GM23338 (cell line): ENCODE results near the gene MAP4K4. TPM values are rescaled to one million over a fixed set of nuclear protein-coding genes. Genes with fewer than 3 reads are reported as not detected.
A peak's percentile ranks its signal among the peaks of the same experiment; 100 is the strongest.

Source experiments
- ATAC-seq: fragments of 200-7000 bp; cut with Tn5 transposase; 3 replicates; pipeline ENCODE4 v1.9.1; 2020
- DNase-seq: peaks from one replicate; pipeline ENCODE4 v3.0.0-alpha.2; 2015; ENCODE audit warnings: low spot score
- H2AFZ ChIP-seq: fragments of 200-600 bp; sonication (generic); 2 replicates; pipeline ENCODE4 v1.8.0; 2016; ENCODE audit warnings: antibody characterized with exemption, mild to moderate bottlenecking, moderate library complexity
- H3F3A ChIP-seq: fragments of 200-600 bp; sonication (generic); replicated peaks from 2 replicates; pipeline ENCODE4 v1.8.0; 2017; ENCODE audit warnings: antibody characterized with exemption, mixed run types, low read depth
- H3K27ac ChIP-seq: fragments of 200-600 bp; sonication (generic); 2 replicates; pipeline ENCODE4 v1.6.1; 2016; ENCODE audit warnings: low read depth
- H3K27me3 ChIP-seq: fragments of 200-600 bp; sonication (generic); 2 replicates; pipeline ENCODE4 v1.8.0; 2016; ENCODE audit warnings: mild to moderate bottlenecking, mixed run types, moderate library complexity; ENCODE audit not compliant: insufficient read depth
- H3K36me3 ChIP-seq: fragments of 200-600 bp; sonication (generic); 2 replicates; pipeline ENCODE4 v1.8.0; 2016; ENCODE audit warnings: mild to moderate bottlenecking; ENCODE audit not compliant: insufficient read depth
- H3K4me1 ChIP-seq: fragments of 200-600 bp; sonication (generic); 2 replicates; pipeline ENCODE4 v1.8.0; 2016; ENCODE audit warnings: mild to moderate bottlenecking, moderate library complexity; ENCODE audit not compliant: insufficient read depth
- H3K4me2 ChIP-seq: fragments of 200-600 bp; sonication (generic); 2 replicates; pipeline ENCODE4 v1.7.1; 2017; ENCODE audit warnings: mixed run types
- H3K4me3 ChIP-seq: fragments of 200-600 bp; sonication (generic); 2 replicates; pipeline ENCODE4 v1.6.1; 2016; ENCODE audit warnings: mixed run types
- H3K79me2 ChIP-seq: fragments of 200-600 bp; sonication (generic); replicated peaks from 2 replicates; pipeline ENCODE4 v1.8.0; 2017; ENCODE audit warnings: mild to moderate bottlenecking; ENCODE audit not compliant: insufficient read depth
- H3K9me2 ChIP-seq: fragments of 200-600 bp; sonication (generic); 2 replicates; pipeline ENCODE4 v1.8.0; 2017; ENCODE audit not compliant: insufficient read depth
- H4K20me1 ChIP-seq: fragments of 200-600 bp; sonication (generic); replicated peaks from 2 replicates; pipeline ENCODE4 v1.8.0; 2017; ENCODE audit warnings: mild to moderate bottlenecking; ENCODE audit not compliant: insufficient read depth
- H3K27ac Mint-ChIP-seq: 2 replicates; pipeline ENCODE4 v1.8.0; 2020; ENCODE audit warnings: inconsistent platforms, mild to moderate bottlenecking, moderate library complexity, mixed read lengths
- H3K27me3 Mint-ChIP-seq: 3 replicates; pipeline ENCODE4 v1.8.0; 2022; ENCODE audit warnings: low read depth, mild to moderate bottlenecking, moderate library complexity, mixed read lengths, inconsistent platforms; ENCODE audit not compliant: insufficient read depth, poor library complexity
- H3K36me3 Mint-ChIP-seq: 3 replicates; pipeline ENCODE4 v1.8.0; 2021; ENCODE audit warnings: low read depth, mild to moderate bottlenecking, inconsistent platforms, moderate library complexity, mixed read lengths
- H3K4me1 Mint-ChIP-seq: 3 replicates; pipeline ENCODE4 v1.8.0; 2020; ENCODE audit warnings: mild to moderate bottlenecking, inconsistent platforms, mixed read lengths
- H3K4me3 Mint-ChIP-seq: 3 replicates; pipeline ENCODE4 v1.8.0; 2021; ENCODE audit warnings: moderate library complexity, mild to moderate bottlenecking, inconsistent platforms, mixed read lengths
- H3K9me3 Mint-ChIP-seq: 3 replicates; pipeline ENCODE4 v1.8.0; 2020; ENCODE audit warnings: moderate library complexity, mild to moderate bottlenecking, inconsistent platforms, mixed read lengths
- CREB1 ChIP-seq: fragments of 250-450 bp; sonication (Bioruptor Pico); IDR thresholded peaks from 2 replicates; pipeline ENCODE4 v1.5.0; 2020; ENCODE audit warnings: low read depth, mild to moderate bottlenecking, moderate library complexity
- ZNF114 ChIP-seq: fragments of 250-450 bp; sonication (Bioruptor Pico); IDR thresholded peaks from 2 replicates; pipeline ENCODE4 v1.5.0; 2020; ENCODE audit warnings: mild to moderate bottlenecking, moderate library complexity
- polyA plus RNA-seq: library from polyadenylated mRNA; unstranded; fragments of >200 nt; fragmentation: Nextera tagmentation; extraction: Ambion mirVana; gene quantifications from 2 replicates; pipeline ENCODE4 v1.2.1, GENCODE V29; 2016
- total RNA-seq: library from RNA; depleted of rRNA; stranded (reverse); fragments of >200 nt; shearing (Covaris generic); gene quantifications from 2 replicates; pipeline ENCODE4 v1.2.3, GENCODE V29; 2014
- TF ChIP-seq, protein P1 (sequence below): IDR thresholded peaks from one replicate; pipeline ENCODE4 v1.6.1; 2018; ENCODE audit warnings: antibody characterized with exemption; ENCODE audit not compliant: unreplicated experiment
- TF ChIP-seq, protein P2 (sequence below): fragments of 250-450 bp; sonication (Bioruptor Pico); IDR thresholded peaks from 2 replicates; pipeline ENCODE4 v1.5.0; 2020; ENCODE audit warnings: mild to moderate bottlenecking, moderate library complexity
- TF ChIP-seq, protein P3 (sequence below), 2 experiments: fragments of 200-600 bp in 1 of 2; sonication (generic) in 1 of 2; conservative IDR thresholded peaks; 2 replicates each; pipeline versions ENCODE4 v1.5.1 to v1.6.1; 2016 to 2017; ENCODE audit warnings: antibody characterized with exemption in 2 of 2, low read depth in 2 of 2, mild to moderate bottlenecking in 2 of 2, moderate library complexity in 1 of 2
- TF ChIP-seq, protein P4 (sequence below): IDR thresholded peaks from 2 replicates; pipeline ENCODE4 v1.6.1; 2016; ENCODE audit warnings: antibody characterized with exemption

The MAP4K4 gene
- total and polyA plus RNA-seq, 2 experiments from 2014 or later, result 34.6 to 99.2 TPM

DNA sequence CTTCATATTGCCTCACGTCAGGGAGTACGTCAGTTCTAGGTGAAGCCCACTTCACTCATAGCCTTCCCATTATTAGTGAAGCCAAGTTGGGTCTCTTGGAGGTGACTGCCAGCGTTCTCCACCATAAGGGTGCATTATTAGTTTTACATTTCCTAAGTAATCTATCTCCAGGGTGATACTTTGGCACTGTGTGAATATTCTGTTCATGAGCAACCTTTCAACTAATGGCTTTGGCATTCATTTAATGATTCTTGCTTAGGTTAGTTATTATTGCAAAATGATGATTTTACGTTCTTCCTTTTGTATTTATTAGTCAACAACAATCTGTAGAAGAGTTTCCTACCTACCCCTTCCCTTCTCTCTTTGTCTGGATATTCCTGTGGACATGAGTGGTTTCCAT lies 97.5 kb downstream of the MAP4K4 start (continued):
- TF ChIP-seq, protein P1, sequence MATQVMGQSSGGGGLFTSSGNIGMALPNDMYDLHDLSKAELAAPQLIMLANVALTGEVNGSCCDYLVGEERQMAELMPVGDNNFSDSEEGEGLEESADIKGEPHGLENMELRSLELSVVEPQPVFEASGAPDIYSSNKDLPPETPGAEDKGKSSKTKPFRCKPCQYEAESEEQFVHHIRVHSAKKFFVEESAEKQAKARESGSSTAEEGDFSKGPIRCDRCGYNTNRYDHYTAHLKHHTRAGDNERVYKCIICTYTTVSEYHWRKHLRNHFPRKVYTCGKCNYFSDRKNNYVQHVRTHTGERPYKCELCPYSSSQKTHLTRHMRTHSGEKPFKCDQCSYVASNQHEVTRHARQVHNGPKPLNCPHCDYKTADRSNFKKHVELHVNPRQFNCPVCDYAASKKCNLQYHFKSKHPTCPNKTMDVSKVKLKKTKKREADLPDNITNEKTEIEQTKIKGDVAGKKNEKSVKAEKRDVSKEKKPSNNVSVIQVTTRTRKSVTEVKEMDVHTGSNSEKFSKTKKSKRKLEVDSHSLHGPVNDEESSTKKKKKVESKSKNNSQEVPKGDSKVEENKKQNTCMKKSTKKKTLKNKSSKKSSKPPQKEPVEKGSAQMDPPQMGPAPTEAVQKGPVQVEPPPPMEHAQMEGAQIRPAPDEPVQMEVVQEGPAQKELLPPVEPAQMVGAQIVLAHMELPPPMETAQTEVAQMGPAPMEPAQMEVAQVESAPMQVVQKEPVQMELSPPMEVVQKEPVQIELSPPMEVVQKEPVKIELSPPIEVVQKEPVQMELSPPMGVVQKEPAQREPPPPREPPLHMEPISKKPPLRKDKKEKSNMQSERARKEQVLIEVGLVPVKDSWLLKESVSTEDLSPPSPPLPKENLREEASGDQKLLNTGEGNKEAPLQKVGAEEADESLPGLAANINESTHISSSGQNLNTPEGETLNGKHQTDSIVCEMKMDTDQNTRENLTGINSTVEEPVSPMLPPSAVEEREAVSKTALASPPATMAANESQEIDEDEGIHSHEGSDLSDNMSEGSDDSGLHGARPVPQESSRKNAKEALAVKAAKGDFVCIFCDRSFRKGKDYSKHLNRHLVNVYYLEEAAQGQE, result no peak

DNA sequence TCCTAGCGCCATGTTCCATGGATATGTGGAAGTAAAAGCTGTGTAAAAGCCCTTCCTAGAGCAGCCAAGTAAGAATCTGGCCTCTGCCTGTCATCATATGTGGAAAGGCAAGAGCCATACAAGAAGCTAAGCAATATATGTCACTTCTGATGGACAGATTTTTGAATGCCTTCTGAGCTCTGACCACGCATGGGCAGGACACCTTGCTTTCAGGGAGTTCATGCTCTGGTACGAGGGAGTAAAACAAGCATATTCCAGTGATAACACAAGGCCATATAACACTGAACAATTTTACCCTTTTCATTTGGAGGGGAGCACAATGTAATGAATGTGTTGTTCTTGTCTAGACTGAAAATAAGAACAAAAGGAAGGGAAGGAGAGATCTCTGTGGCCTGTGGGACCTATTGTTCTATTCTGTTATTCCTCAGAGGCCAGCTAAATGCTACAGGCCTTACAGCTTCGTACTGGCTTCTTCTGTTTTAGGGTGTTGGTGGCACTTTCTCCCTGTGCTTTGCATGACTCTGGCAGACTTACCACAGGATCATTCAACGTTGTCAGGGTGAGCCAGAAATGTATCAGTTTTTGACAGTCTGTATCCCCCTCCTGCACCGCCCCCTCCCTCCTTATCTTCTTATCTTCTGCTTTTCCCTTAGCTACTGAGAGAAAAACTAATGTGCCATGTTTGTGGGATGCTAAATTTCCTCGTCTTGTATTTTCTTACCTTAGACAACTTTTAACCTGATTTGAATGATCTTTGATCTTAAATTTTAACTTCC lies 99.5 kb downstream of the MAP4K4 start:
- Mint-ChIP-seq H3K9me3 (no peaks in the 10 kb centered on the region), H3K27ac (0 out of 2 replicates have a peak overlapping the region, but pooled peaks have one; percentile 11), H3K4me1 (peaks cover 26% of the 10 kb centered on the region), H3K4me3 (no peak overlapping the region), H3K36me3 (no peaks in the 10 kb centered on the region), H3K27me3 (peaks cover 11% of the 10 kb centered on the region)
- Histone ChIP-seq H4K20me1 (peaks cover 4% of the 10 kb centered on the region; the same call in 1 of the 2 replicates), H2AFZ (no peak overlapping the region), H3K9me2 (no peaks in the 10 kb centered on the region), H3K4me2 (no peak overlapping the region), H3K36me3 (no peaks in the 10 kb centered on the region), H3K27me3 (no peaks in the 10 kb centered on the region), H3F3A (no peaks in the 10 kb centered on the region), H3K27ac (no peak overlapping the region), H3K79me2 (peaks cover 97% of the 10 kb centered on the region), H3K4me3 (no peak overlapping the region), H3K4me1 (peaks cover 24% of the 10 kb centered on the region)
- DNase-seq (no peak), ATAC-seq (no peak)
- TF ChIP-seq ZNF114 (CRISPR knock-in tag) (no peak), CREB1 (CRISPR knock-in tag) (no peak)
- TF ChIP-seq, protein P2, sequence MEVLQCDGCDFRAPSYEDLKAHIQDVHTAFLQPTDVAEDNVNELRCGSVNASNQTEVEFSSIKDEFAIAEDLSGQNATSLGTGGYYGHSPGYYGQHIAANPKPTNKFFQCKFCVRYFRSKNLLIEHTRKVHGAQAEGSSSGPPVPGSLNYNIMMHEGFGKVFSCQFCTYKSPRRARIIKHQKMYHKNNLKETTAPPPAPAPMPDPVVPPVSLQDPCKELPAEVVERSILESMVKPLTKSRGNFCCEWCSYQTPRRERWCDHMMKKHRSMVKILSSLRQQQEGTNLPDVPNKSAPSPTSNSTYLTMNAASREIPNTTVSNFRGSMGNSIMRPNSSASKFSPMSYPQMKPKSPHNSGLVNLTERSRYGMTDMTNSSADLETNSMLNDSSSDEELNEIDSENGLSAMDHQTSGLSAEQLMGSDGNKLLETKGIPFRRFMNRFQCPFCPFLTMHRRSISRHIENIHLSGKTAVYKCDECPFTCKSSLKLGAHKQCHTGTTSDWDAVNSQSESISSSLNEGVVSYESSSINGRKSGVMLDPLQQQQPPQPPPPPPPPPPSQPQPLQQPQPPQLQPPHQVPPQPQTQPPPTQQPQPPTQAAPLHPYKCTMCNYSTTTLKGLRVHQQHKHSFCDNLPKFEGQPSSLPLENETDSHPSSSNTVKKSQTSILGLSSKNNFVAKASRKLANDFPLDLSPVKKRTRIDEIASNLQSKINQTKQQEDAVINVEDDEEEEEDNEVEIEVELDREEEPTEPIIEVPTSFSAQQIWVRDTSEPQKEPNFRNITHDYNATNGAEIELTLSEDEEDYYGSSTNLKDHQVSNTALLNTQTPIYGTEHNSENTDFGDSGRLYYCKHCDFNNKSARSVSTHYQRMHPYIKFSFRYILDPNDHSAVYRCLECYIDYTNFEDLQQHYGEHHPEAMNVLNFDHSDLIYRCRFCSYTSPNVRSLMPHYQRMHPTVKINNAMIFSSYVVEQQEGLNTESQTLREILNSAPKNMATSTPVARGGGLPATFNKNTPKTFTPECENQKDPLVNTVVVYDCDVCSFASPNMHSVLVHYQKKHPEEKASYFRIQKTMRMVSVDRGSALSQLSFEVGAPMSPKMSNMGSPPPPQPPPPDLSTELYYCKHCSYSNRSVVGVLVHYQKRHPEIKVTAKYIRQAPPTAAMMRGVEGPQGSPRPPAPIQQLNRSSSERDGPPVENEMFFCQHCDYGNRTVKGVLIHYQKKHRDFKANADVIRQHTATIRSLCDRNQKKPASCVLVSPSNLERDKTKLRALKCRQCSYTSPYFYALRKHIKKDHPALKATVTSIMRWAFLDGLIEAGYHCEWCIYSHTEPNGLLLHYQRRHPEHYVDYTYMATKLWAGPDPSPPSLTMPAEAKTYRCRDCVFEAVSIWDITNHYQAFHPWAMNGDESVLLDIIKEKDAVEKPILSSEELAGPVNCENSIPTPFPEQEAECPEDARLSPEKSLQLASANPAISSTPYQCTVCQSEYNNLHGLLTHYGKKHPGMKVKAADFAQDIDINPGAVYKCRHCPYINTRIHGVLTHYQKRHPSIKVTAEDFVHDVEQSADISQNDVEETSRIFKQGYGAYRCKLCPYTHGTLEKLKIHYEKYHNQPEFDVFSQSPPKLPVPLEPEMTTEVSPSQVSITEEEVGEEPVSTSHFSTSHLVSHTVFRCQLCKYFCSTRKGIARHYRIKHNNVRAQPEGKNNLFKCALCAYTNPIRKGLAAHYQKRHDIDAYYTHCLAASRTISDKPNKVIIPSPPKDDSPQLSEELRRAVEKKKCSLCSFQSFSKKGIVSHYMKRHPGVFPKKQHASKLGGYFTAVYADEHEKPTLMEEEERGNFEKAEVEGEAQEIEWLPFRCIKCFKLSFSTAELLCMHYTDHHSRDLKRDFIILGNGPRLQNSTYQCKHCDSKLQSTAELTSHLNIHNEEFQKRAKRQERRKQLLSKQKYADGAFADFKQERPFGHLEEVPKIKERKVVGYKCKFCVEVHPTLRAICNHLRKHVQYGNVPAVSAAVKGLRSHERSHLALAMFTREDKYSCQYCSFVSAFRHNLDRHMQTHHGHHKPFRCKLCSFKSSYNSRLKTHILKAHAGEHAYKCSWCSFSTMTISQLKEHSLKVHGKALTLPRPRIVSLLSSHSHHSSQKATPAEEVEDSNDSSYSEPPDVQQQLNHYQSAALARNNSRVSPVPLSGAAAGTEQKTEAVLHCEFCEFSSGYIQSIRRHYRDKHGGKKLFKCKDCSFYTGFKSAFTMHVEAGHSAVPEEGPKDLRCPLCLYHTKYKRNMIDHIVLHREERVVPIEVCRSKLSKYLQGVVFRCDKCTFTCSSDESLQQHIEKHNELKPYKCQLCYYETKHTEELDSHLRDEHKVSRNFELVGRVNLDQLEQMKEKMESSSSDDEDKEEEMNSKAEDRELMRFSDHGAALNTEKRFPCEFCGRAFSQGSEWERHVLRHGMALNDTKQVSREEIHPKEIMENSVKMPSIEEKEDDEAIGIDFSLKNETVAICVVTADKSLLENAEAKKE (CRISPR knock-in tag), result no peak
- TF ChIP-seq, protein P3, sequence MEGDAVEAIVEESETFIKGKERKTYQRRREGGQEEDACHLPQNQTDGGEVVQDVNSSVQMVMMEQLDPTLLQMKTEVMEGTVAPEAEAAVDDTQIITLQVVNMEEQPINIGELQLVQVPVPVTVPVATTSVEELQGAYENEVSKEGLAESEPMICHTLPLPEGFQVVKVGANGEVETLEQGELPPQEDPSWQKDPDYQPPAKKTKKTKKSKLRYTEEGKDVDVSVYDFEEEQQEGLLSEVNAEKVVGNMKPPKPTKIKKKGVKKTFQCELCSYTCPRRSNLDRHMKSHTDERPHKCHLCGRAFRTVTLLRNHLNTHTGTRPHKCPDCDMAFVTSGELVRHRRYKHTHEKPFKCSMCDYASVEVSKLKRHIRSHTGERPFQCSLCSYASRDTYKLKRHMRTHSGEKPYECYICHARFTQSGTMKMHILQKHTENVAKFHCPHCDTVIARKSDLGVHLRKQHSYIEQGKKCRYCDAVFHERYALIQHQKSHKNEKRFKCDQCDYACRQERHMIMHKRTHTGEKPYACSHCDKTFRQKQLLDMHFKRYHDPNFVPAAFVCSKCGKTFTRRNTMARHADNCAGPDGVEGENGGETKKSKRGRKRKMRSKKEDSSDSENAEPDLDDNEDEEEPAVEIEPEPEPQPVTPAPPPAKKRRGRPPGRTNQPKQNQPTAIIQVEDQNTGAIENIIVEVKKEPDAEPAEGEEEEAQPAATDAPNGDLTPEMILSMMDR (conservative IDR thresholded peaks at IDR 0.05; ENCODE audit: low read depth in 2 of 2), result no peak
- TF ChIP-seq, protein P1, result no peak
- TF ChIP-seq, protein P4, sequence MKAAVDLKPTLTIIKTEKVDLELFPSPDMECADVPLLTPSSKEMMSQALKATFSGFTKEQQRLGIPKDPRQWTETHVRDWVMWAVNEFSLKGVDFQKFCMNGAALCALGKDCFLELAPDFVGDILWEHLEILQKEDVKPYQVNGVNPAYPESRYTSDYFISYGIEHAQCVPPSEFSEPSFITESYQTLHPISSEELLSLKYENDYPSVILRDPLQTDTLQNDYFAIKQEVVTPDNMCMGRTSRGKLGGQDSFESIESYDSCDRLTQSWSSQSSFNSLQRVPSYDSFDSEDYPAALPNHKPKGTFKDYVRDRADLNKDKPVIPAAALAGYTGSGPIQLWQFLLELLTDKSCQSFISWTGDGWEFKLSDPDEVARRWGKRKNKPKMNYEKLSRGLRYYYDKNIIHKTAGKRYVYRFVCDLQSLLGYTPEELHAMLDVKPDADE, result no peak
